SK-N-SH treated with all-trans-retinoic acid at 6 μM for 48 hours (cell line): ENCODE results near the gene CXXC5.

Experiments used
- ATAC-seq: fragments of 200-7000 bp; cut with Tn5 transposase; 3 replicates; pipeline ENCODE4 v1.9.1; 2020; ENCODE audit warnings: mild to moderate bottlenecking, moderate library complexity
- BACH2 ChIP-seq: fragments of 250-450 bp; sonication (Bioruptor Pico); IDR thresholded peaks from 2 replicates; pipeline ENCODE4 v1.9.0; 2021; ENCODE audit warnings: mild to moderate bottlenecking, borderline replicate concordance
- CSDC2 ChIP-seq: fragments of 250-450 bp; sonication (Bioruptor Pico); IDR thresholded peaks from 2 replicates; pipeline ENCODE4 v1.5.0; 2020; ENCODE audit warnings: mild to moderate bottlenecking, moderate library complexity
- ESRRG ChIP-seq: fragments of 250-450 bp; sonication (Bioruptor Pico); IDR thresholded peaks from 2 replicates; pipeline ENCODE4 v1.6.1; 2021; ENCODE audit warnings: mild to moderate bottlenecking
- GLIS3 ChIP-seq: fragments of 250-450 bp; sonication (Bioruptor Pico); IDR thresholded peaks from 2 replicates; pipeline ENCODE4 v1.5.0; 2020; ENCODE audit warnings: mild to moderate bottlenecking, moderate library complexity
- ISL1 ChIP-seq: fragments of 250-450 bp; sonication (Bioruptor Pico); IDR thresholded peaks from 2 replicates; pipeline ENCODE4 v2.1.2; 2022; ENCODE audit warnings: mild to moderate bottlenecking, moderate library complexity
- OSR1 ChIP-seq: fragments of 250-450 bp; sonication (Bioruptor Pico); IDR thresholded peaks from 2 replicates; pipeline ENCODE4 v1.8.0; 2022; ENCODE audit warnings: moderate library complexity, mild to moderate bottlenecking, inconsistent platforms
- RARB ChIP-seq: fragments of 250-450 bp; sonication (Bioruptor Pico); IDR thresholded peaks from 2 replicates; pipeline ENCODE4 v1.8.0; 2021; ENCODE audit warnings: mild to moderate bottlenecking, moderate library complexity
- SNAI2 ChIP-seq: fragments of 250-450 bp; sonication (Bioruptor Pico); IDR thresholded peaks from 2 replicates; pipeline ENCODE4 v1.5.0; 2020; ENCODE audit warnings: mild to moderate bottlenecking, moderate library complexity
- TCF4 ChIP-seq: fragments of 250-450 bp; sonication (Bioruptor Pico); IDR thresholded peaks from 2 replicates; pipeline ENCODE4 v1.8.0; 2021; ENCODE audit warnings: mild to moderate bottlenecking, moderate library complexity, borderline replicate concordance
- TOX ChIP-seq: fragments of 250-450 bp; sonication (Bioruptor Pico); IDR thresholded peaks from 2 replicates; pipeline ENCODE4 v1.8.0; 2021; ENCODE audit warnings: mild to moderate bottlenecking, moderate library complexity, borderline replicate concordance
- ZC3H10 ChIP-seq: fragments of 250-450 bp; sonication (Bioruptor Pico); IDR thresholded peaks from 2 replicates; pipeline ENCODE4 v1.5.1; 2021; ENCODE audit warnings: mild to moderate bottlenecking, moderate library complexity
- ZFP3 ChIP-seq: fragments of 250-450 bp; sonication (Bioruptor Pico); IDR thresholded peaks from 2 replicates; pipeline ENCODE4 v1.5.0; 2020; ENCODE audit warnings: mild to moderate bottlenecking, moderate library complexity
- ZFP30 ChIP-seq: fragments of 450-650 bp; formaldehyde crosslinking; IDR thresholded peaks from 2 replicates; pipeline ENCODE4 v1.5.0; 2022; ENCODE audit warnings: mild to moderate bottlenecking, moderate library complexity
- ZNF565 ChIP-seq: fragments of 450-650 bp; formaldehyde crosslinking; conservative IDR thresholded peaks from 2 replicates; pipeline ENCODE4 v1.5.0; 2020; ENCODE audit warnings: low read depth, mild to moderate bottlenecking, moderate library complexity
- ZNF70 ChIP-seq: fragments of 450-650 bp; formaldehyde crosslinking; IDR thresholded peaks from 2 replicates; pipeline ENCODE4 v1.5.0; 2020; ENCODE audit warnings: mild to moderate bottlenecking, moderate library complexity
- ZNF8 ChIP-seq: fragments of 450-650 bp; formaldehyde crosslinking; IDR thresholded peaks from 2 replicates; pipeline ENCODE4 v1.5.0; 2020; ENCODE audit warnings: mild to moderate bottlenecking, moderate library complexity
- TF ChIP-seq, protein P1 (sequence below): fragments of 250-450 bp; sonication (Bioruptor Pico); IDR thresholded peaks from 2 replicates; pipeline ENCODE4 v1.8.0; 2021; ENCODE audit warnings: low read depth, mild to moderate bottlenecking, moderate library complexity, borderline replicate concordance
- TF ChIP-seq, protein P2 (sequence below): fragments of 250-450 bp; sonication (Bioruptor Pico); IDR thresholded peaks from 2 replicates; pipeline ENCODE4 v1.8.0; 2020; ENCODE audit warnings: mild to moderate bottlenecking, moderate library complexity, borderline replicate concordance
- TF ChIP-seq, protein P3 (sequence below): fragments of 250-450 bp; sonication (Bioruptor Pico); IDR thresholded peaks from 2 replicates; pipeline ENCODE4 v1.5.0; 2020; ENCODE audit warnings: mild to moderate bottlenecking, moderate library complexity
- TF ChIP-seq, protein P4 (sequence below): fragments of 250-450 bp; sonication (Bioruptor Pico); IDR thresholded peaks from 2 replicates; pipeline ENCODE4 v1.5.1; 2020; ENCODE audit warnings: low read depth, mild to moderate bottlenecking, moderate library complexity
- TF ChIP-seq, protein P5 (sequence below): fragments of 250-450 bp; sonication (Bioruptor Pico); IDR thresholded peaks from 2 replicates; pipeline ENCODE4 v1.5.1; 2021; ENCODE audit warnings: mild to moderate bottlenecking, moderate library complexity

Gene CXXC5

GRCh38 chr5:139637438-139638089 is 10.6 kb upstream of the CXXC5 start:
- peak; percentile 60 for ATAC-seq
- peak; percentile 56; the same call in 1 of the 2 replicates for TF ChIP-seq TCF4 (CRISPR knock-in tag)
- no peak for TF ChIP-seq BACH2 (CRISPR knock-in tag)
- TF ChIP-seq, protein P1, sequence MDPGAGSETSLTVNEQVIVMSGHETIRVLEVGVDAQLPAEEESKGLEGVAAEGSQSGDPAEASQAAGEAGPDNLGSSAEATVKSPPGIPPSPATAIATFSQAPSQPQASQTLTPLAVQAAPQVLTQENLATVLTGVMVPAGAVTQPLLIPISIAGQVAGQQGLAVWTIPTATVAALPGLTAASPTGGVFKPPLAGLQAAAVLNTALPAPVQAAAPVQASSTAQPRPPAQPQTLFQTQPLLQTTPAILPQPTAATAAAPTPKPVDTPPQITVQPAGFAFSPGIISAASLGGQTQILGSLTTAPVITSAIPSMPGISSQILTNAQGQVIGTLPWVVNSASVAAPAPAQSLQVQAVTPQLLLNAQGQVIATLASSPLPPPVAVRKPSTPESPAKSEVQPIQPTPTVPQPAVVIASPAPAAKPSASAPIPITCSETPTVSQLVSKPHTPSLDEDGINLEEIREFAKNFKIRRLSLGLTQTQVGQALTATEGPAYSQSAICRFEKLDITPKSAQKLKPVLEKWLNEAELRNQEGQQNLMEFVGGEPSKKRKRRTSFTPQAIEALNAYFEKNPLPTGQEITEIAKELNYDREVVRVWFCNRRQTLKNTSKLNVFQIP = 0 out of 2 replicates have a peak, but pooled peaks have one; percentile 68
- 0 out of 2 replicates have a peak, but pooled peaks have one; percentile 17 for TF ChIP-seq CSDC2 (CRISPR knock-in tag)
- no peak; the same call in 1 of the 2 replicates for TF ChIP-seq ZC3H10
- 0 out of 2 replicates have a peak, but pooled peaks have one; percentile 35 for TF ChIP-seq ESRRG
- TF ChIP-seq, protein P2, sequence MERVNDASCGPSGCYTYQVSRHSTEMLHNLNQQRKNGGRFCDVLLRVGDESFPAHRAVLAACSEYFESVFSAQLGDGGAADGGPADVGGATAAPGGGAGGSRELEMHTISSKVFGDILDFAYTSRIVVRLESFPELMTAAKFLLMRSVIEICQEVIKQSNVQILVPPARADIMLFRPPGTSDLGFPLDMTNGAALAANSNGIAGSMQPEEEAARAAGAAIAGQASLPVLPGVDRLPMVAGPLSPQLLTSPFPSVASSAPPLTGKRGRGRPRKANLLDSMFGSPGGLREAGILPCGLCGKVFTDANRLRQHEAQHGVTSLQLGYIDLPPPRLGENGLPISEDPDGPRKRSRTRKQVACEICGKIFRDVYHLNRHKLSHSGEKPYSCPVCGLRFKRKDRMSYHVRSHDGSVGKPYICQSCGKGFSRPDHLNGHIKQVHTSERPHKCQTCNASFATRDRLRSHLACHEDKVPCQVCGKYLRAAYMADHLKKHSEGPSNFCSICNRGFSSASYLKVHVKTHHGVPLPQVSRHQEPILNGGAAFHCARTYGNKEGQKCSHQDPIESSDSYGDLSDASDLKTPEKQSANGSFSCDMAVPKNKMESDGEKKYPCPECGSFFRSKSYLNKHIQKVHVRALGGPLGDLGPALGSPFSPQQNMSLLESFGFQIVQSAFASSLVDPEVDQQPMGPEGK (CRISPR knock-in tag) = peak; percentile 97

- peak; percentile 44; the same call in 1 of the 2 replicates for TF ChIP-seq TCF4 (CRISPR knock-in tag)
- TF ChIP-seq ZNF8 (CRISPR knock-in tag) = no peak
- no peak for TF ChIP-seq CSDC2 (CRISPR knock-in tag)
- TF ChIP-seq BACH2 (CRISPR knock-in tag) = no peak
- ATAC-seq = peak; percentile 68
Observed at GRCh38 chr5:139638090-139638735, 9.9 kb upstream of the CXXC5 start.

- no peak for ATAC-seq
- no peak for TF ChIP-seq ZNF565
- no peak for TF ChIP-seq GLIS3
- no peak for TF ChIP-seq RARB (CRISPR knock-in tag)
- TF ChIP-seq, protein P3, sequence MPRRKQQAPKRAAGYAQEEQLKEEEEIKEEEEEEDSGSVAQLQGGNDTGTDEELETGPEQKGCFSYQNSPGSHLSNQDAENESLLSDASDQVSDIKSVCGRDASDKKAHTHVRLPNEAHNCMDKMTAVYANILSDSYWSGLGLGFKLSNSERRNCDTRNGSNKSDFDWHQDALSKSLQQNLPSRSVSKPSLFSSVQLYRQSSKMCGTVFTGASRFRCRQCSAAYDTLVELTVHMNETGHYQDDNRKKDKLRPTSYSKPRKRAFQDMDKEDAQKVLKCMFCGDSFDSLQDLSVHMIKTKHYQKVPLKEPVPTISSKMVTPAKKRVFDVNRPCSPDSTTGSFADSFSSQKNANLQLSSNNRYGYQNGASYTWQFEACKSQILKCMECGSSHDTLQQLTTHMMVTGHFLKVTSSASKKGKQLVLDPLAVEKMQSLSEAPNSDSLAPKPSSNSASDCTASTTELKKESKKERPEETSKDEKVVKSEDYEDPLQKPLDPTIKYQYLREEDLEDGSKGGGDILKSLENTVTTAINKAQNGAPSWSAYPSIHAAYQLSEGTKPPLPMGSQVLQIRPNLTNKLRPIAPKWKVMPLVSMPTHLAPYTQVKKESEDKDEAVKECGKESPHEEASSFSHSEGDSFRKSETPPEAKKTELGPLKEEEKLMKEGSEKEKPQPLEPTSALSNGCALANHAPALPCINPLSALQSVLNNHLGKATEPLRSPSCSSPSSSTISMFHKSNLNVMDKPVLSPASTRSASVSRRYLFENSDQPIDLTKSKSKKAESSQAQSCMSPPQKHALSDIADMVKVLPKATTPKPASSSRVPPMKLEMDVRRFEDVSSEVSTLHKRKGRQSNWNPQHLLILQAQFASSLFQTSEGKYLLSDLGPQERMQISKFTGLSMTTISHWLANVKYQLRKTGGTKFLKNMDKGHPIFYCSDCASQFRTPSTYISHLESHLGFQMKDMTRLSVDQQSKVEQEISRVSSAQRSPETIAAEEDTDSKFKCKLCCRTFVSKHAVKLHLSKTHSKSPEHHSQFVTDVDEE (CRISPR knock-in tag) = no peak
- no peak for TF ChIP-seq ZC3H10
- no peak for TF ChIP-seq TOX (CRISPR knock-in tag)
- TF ChIP-seq, protein P4, sequence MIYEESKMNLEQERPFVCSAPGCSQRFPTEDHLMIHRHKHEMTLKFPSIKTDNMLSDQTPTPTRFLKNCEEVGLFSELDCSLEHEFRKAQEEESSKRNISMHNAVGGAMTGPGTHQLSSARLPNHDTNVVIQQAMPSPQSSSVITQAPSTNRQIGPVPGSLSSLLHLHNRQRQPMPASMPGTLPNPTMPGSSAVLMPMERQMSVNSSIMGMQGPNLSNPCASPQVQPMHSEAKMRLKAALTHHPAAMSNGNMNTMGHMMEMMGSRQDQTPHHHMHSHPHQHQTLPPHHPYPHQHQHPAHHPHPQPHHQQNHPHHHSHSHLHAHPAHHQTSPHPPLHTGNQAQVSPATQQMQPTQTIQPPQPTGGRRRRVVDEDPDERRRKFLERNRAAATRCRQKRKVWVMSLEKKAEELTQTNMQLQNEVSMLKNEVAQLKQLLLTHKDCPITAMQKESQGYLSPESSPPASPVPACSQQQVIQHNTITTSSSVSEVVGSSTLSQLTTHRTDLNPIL (CRISPR knock-in tag) = no peak
- TF ChIP-seq OSR1 = no peak
- TF ChIP-seq, protein P2 (CRISPR knock-in tag) = no peak
- TF ChIP-seq ZNF8 (CRISPR knock-in tag) = no peak
- no peak for TF ChIP-seq BACH2 (CRISPR knock-in tag)
- no peak for TF ChIP-seq SNAI2
- TF ChIP-seq, protein P1 = no peak
- no peak for TF ChIP-seq ZFP30
- no peak for TF ChIP-seq ZFP3 (CRISPR knock-in tag)
- TF ChIP-seq, protein P5, sequence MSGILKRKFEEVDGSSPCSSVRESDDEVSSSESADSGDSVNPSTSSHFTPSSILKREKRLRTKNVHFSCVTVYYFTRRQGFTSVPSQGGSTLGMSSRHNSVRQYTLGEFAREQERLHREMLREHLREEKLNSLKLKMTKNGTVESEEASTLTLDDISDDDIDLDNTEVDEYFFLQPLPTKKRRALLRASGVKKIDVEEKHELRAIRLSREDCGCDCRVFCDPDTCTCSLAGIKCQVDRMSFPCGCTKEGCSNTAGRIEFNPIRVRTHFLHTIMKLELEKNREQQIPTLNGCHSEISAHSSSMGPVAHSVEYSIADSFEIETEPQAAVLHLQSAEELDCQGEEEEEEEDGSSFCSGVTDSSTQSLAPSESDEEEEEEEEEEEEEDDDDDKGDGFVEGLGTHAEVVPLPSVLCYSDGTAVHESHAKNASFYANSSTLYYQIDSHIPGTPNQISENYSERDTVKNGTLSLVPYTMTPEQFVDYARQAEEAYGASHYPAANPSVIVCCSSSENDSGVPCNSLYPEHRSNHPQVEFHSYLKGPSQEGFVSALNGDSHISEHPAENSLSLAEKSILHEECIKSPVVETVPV (CRISPR knock-in tag) = no peak
- TF ChIP-seq ISL1 (CRISPR knock-in tag) = no peak
- no peak for TF ChIP-seq ZNF70 (CRISPR knock-in tag)
- no peak for TF ChIP-seq CSDC2 (CRISPR knock-in tag)
- TF ChIP-seq, all 23 proteins: peak for 0
Observed at GRCh38 chr5:139638736-139639618, 9.2 kb upstream of the CXXC5 start.
